GM23338 (cell line): ENCODE measurements around the gene STEAP3. TPM values are rescaled to one million over a fixed set of nuclear protein-coding genes. Genes with fewer than 3 reads are reported as not detected.

Experiments used
- CREB1 ChIP-seq: fragments of 250-450 bp; sonication (Bioruptor Pico); IDR thresholded peaks from 2 replicates; pipeline ENCODE4 v1.5.0; 2020; ENCODE audit warnings: low read depth, mild to moderate bottlenecking, moderate library complexity
- EZH2phosphoT487 ChIP-seq: fragments of 200-600 bp; sonication (generic); IDR thresholded peaks from one replicate; pipeline ENCODE4 v1.8.1; 2018; ENCODE audit warnings: antibody characterized with exemption; ENCODE audit not compliant: unreplicated experiment
- NANOG ChIP-seq: IDR thresholded peaks from 2 replicates; pipeline ENCODE4 v1.6.1; 2016; ENCODE audit warnings: antibody characterized with exemption, borderline replicate concordance
- POLR2AphosphoS5 ChIP-seq: IDR thresholded peaks from 2 replicates; pipeline ENCODE4 v1.6.1; 2016; ENCODE audit warnings: antibody characterized with exemption, low read depth
- polyA plus RNA-seq: library from polyadenylated mRNA; unstranded; fragments of >200 nt; fragmentation: Nextera tagmentation; extraction: Ambion mirVana; gene quantifications from 2 replicates; pipeline ENCODE4 v1.2.1, GENCODE V29; 2016
- total RNA-seq: library from RNA; depleted of rRNA; stranded (reverse); fragments of >200 nt; shearing (Covaris generic); gene quantifications from 2 replicates; pipeline ENCODE4 v1.2.3, GENCODE V29; 2014; rRNA removed
- TF ChIP-seq, protein P1 (sequence below): fragments of 250-450 bp; sonication (Bioruptor Pico); IDR thresholded peaks from 2 replicates; pipeline ENCODE4 v1.5.0; 2020; ENCODE audit warnings: mild to moderate bottlenecking, moderate library complexity

The STEAP3 gene
- total and polyA plus RNA-seq, 2 experiments from 2014 or later = 8.6 to 27.3 TPM

DNA sequence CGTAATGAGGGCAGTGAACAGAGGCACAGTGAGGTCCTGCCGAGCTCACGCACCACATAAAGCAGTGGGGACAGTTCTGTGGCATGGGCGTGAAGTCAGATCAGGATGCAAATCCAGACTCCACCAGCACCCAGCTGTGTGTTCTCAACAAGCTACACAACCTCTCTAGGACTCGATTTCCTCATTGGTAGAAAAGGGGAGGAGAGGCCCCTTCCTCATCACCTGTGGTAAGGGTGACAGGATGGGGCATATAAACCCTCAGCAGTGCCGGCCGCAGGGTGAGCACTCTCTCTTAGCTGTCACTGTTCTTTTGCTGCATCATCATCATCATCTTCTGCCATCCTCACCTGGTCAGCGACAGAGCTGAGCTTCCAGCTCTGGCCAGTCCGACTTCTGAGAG lies 88.2 kb downstream of the STEAP3 start (continued):
- TF ChIP-seq EZH2phosphoT487 = no peak
- TF ChIP-seq NANOG = no peak
- TF ChIP-seq CREB1 (CRISPR knock-in tag) = no peak
- no peak for TF ChIP-seq POLR2AphosphoS5
- TF ChIP-seq, protein P1, sequence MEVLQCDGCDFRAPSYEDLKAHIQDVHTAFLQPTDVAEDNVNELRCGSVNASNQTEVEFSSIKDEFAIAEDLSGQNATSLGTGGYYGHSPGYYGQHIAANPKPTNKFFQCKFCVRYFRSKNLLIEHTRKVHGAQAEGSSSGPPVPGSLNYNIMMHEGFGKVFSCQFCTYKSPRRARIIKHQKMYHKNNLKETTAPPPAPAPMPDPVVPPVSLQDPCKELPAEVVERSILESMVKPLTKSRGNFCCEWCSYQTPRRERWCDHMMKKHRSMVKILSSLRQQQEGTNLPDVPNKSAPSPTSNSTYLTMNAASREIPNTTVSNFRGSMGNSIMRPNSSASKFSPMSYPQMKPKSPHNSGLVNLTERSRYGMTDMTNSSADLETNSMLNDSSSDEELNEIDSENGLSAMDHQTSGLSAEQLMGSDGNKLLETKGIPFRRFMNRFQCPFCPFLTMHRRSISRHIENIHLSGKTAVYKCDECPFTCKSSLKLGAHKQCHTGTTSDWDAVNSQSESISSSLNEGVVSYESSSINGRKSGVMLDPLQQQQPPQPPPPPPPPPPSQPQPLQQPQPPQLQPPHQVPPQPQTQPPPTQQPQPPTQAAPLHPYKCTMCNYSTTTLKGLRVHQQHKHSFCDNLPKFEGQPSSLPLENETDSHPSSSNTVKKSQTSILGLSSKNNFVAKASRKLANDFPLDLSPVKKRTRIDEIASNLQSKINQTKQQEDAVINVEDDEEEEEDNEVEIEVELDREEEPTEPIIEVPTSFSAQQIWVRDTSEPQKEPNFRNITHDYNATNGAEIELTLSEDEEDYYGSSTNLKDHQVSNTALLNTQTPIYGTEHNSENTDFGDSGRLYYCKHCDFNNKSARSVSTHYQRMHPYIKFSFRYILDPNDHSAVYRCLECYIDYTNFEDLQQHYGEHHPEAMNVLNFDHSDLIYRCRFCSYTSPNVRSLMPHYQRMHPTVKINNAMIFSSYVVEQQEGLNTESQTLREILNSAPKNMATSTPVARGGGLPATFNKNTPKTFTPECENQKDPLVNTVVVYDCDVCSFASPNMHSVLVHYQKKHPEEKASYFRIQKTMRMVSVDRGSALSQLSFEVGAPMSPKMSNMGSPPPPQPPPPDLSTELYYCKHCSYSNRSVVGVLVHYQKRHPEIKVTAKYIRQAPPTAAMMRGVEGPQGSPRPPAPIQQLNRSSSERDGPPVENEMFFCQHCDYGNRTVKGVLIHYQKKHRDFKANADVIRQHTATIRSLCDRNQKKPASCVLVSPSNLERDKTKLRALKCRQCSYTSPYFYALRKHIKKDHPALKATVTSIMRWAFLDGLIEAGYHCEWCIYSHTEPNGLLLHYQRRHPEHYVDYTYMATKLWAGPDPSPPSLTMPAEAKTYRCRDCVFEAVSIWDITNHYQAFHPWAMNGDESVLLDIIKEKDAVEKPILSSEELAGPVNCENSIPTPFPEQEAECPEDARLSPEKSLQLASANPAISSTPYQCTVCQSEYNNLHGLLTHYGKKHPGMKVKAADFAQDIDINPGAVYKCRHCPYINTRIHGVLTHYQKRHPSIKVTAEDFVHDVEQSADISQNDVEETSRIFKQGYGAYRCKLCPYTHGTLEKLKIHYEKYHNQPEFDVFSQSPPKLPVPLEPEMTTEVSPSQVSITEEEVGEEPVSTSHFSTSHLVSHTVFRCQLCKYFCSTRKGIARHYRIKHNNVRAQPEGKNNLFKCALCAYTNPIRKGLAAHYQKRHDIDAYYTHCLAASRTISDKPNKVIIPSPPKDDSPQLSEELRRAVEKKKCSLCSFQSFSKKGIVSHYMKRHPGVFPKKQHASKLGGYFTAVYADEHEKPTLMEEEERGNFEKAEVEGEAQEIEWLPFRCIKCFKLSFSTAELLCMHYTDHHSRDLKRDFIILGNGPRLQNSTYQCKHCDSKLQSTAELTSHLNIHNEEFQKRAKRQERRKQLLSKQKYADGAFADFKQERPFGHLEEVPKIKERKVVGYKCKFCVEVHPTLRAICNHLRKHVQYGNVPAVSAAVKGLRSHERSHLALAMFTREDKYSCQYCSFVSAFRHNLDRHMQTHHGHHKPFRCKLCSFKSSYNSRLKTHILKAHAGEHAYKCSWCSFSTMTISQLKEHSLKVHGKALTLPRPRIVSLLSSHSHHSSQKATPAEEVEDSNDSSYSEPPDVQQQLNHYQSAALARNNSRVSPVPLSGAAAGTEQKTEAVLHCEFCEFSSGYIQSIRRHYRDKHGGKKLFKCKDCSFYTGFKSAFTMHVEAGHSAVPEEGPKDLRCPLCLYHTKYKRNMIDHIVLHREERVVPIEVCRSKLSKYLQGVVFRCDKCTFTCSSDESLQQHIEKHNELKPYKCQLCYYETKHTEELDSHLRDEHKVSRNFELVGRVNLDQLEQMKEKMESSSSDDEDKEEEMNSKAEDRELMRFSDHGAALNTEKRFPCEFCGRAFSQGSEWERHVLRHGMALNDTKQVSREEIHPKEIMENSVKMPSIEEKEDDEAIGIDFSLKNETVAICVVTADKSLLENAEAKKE = no peak

Other genes with a start within 250 kb of the STEAP3 start
- gene C1QL2, start 65.1 kb upstream of the STEAP3 start, total RNA-seq = 0.69 and 1.2 TPM in 2 replicates
- gene C1QL2, start 65.1 kb upstream of the STEAP3 start, polyA plus RNA-seq = 0.56 and 0.87 TPM in 2 replicates
- gene C2orf76, start 143.0 kb downstream of the STEAP3 start, total RNA-seq = 5.8 and 9.6 TPM in 2 replicates
- 21.6 and 25.3 TPM in 2 replicates for gene C2orf76, start 143.0 kb downstream of the STEAP3 start, polyA plus RNA-seq
- gene DBI, start 143.1 kb downstream of the STEAP3 start, total RNA-seq = 171 and 266 TPM in 2 replicates
- gene DBI, start 143.1 kb downstream of the STEAP3 start, polyA plus RNA-seq = 873 and 893 TPM in 2 replicates
- 7.2 and 8.8 TPM in 2 replicates for gene TMEM37, start 208.0 kb downstream of the STEAP3 start, total RNA-seq
- 8.3 and 8.6 TPM in 2 replicates for gene TMEM37, start 208.0 kb downstream of the STEAP3 start, polyA plus RNA-seq